Activated B cell treated with CpG ODN at 0.5 μM for 24 hours (primary cell): ENCODE data around the gene RABGEF1. TPM values are rescaled to one million over a fixed set of nuclear protein-coding genes. Genes with fewer than 3 reads are reported as not detected.
A peak's percentile ranks its signal among the peaks of the same experiment; 100 is the strongest.
"Not testable (repeated sequence)": the region's sequence is repeated elsewhere in the genome, so short reads cannot be mapped to it uniquely, and the experiment has no call there.

ENCODE experiments used
- ATAC-seq: fragments of 200-7000 bp; cut with Tn5 transposase; one replicate; pipeline ENCODE4 v1.10.0; 2021; ENCODE audit warnings: low read depth, mild to moderate bottlenecking, moderate library complexity
- CTCF ChIA-PET: fragments of 350-600 bp; sonication (Branson Sonifier 250); formaldehyde crosslinking; loops from one replicate; lab custom pipeline; 2021; ENCODE audit warnings: antibody characterized with exemption; lab: Charles Lee
- POLR2A ChIA-PET: fragments of 350-600 bp; sonication (Branson Sonifier 250); formaldehyde crosslinking; loops from one replicate; lab custom pipeline; 2021; ENCODE audit warnings: antibody characterized with exemption; lab: Charles Lee
- DNase-seq: peaks from one replicate; pipeline ENCODE4 v3.0.0; 2022
- H3K27ac Mint-ChIP-seq: one replicate; pipeline ENCODE4 v1.8.0; 2020; ENCODE audit warnings: mixed read lengths
- H3K27me3 Mint-ChIP-seq: one replicate; pipeline ENCODE4 v1.8.0; 2021; ENCODE audit warnings: mixed read lengths
- H3K36me3 Mint-ChIP-seq: one replicate; pipeline ENCODE4 v1.8.0; 2021; ENCODE audit warnings: low read depth, mixed read lengths
- H3K4me1 Mint-ChIP-seq: one replicate; pipeline ENCODE4 v1.8.0; 2021; ENCODE audit warnings: mixed read lengths
- H3K4me3 Mint-ChIP-seq: one replicate; pipeline ENCODE4 v1.8.0; 2020; ENCODE audit warnings: mild to moderate bottlenecking, mixed read lengths
- H3K9me3 Mint-ChIP-seq: one replicate; pipeline ENCODE4 v1.8.0; 2020; ENCODE audit warnings: mixed read lengths
- CTCF ChIP-seq: fragments of 200-600 bp; IDR thresholded peaks from one replicate; pipeline ENCODE4 v1.8.0; 2022; ENCODE audit warnings: antibody characterized with exemption, mild to moderate bottlenecking
- intact Hi-C: fragments of 100-400 bp; cut with micrococcal nuclease; formaldehyde crosslinking; loops from one replicate; pipeline ENCODE4 v1.15.1; 2024
- total RNA-seq: library from RNA; stranded (reverse); gene quantifications from 2 replicates; pipeline ENCODE4 v1.2.3, GENCODE V29; 2022

The RABGEF1 gene
- total RNA-seq, 1 donor from 2014 or later: 19.7 TPM

GRCh38 chr7:66839814-66840213, 99.3 kb downstream of the RABGEF1 start:
- peaks cover 11% of the 10 kb centered on the region for H3K4me1 Mint-ChIP-seq
- TF ChIP-seq CTCF: no peak
- H3K9me3 Mint-ChIP-seq: no peaks in the 10 kb centered on the region
- peaks cover 2% of the 10 kb centered on the region for H3K27me3 Mint-ChIP-seq
- H3K27ac Mint-ChIP-seq: no peak overlapping the region
- CTCF ChIA-PET: no interaction called here
- DNase-seq (no peak), ATAC-seq (no peak)
- POLR2A ChIA-PET: interaction anchor here (0.7 kb wide), 1 partner anchor 23 kb away, joined by 3 read pairs; no protein-coding TSS in a partner anchor
- H3K4me3 Mint-ChIP-seq: no peak overlapping the region
- intact Hi-C loops: loop anchor here (10.0 kb wide), 1 partner anchor 635 kb away; the partner anchor contains the start of gene TPST1
- peaks cover 2% of the 10 kb centered on the region for H3K36me3 Mint-ChIP-seq

GRCh38 chr7:66840316-66840715, 99.8 kb downstream of the RABGEF1 start:
- ChIA-PET CTCF (no interaction called here), POLR2A (no interaction called here)
- Mint-ChIP-seq H3K4me3 (no peak overlapping the region), H3K27ac (no peak overlapping the region), H3K9me3 (no peaks in the 10 kb centered on the region), H3K4me1 (peaks cover 16% of the 10 kb centered on the region), H3K36me3 (peaks cover 5% of the 10 kb centered on the region), H3K27me3 (peaks cover 2% of the 10 kb centered on the region)
- no peak for TF ChIP-seq CTCF
- no peak for DNase-seq
- intact Hi-C loops: loop anchor here (10.0 kb wide), 1 partner anchor 636 kb away; the partner anchor contains the start of gene TPST1
- no peak for ATAC-seq

GRCh38 chr7:66841898-66842297, 101.4 kb downstream of the RABGEF1 start:
- ChIA-PET POLR2A (no interaction called here), CTCF (no interaction called here)
- TF ChIP-seq CTCF: no peak
- H3K4me1 Mint-ChIP-seq: peaks cover 25% of the 10 kb centered on the region
- H3K27me3 Mint-ChIP-seq: peaks cover 2% of the 10 kb centered on the region
- ATAC-seq (no peak), DNase-seq (no peak)
- H3K27ac Mint-ChIP-seq: no peak overlapping the region
- intact Hi-C loops: loop anchor here (10.0 kb wide), 1 partner anchor 637 kb away; the partner anchor contains the start of gene TPST1
- no peak overlapping the region for H3K4me3 Mint-ChIP-seq
- H3K36me3 Mint-ChIP-seq: peaks cover 5% of the 10 kb centered on the region
- no peaks in the 10 kb centered on the region for H3K9me3 Mint-ChIP-seq

- not testable (repeated sequence) for DNase-seq
Measured at GRCh38 chr7:66843492-66843891, 103.0 kb downstream of the RABGEF1 start.

GRCh38 chr7:66844552-66845378, 104.2 kb downstream of the RABGEF1 start:
- ATAC-seq: peak; percentile 87
- peak; percentile 99 for DNase-seq
- Mint-ChIP-seq H3K36me3 (peaks cover 5% of the 10 kb centered on the region), H3K4me3 (peak overlapping the region; percentile 98), H3K27me3 (peaks cover 2% of the 10 kb centered on the region), H3K9me3 (no peaks in the 10 kb centered on the region), H3K4me1 (peaks cover 29% of the 10 kb centered on the region), H3K27ac (peak overlapping the region; percentile 99)
- POLR2A ChIA-PET: interaction anchor here (0.6 to 2.1 kb wide), 30 partner anchors 9 to 1838 kb away, joined by 3 to 32 read pairs (median 4); partner anchors contain the start of genes ASL, ERV3-1, KCTD7 and RABGEF1
- intact Hi-C loops: loop anchor here (1.0 to 10.0 kb wide), 9 partner anchors 77 to 862 kb away; partner anchors contain the start of genes GUSB, RABGEF1, TMEM248 and TPST1
- CTCF ChIA-PET: interaction anchor here (1.1 to 1.7 kb wide), 5 partner anchors 28 to 287 kb away, joined by 3 to 5 read pairs (median 3); partner anchors contain the start of gene SBDS
- TF ChIP-seq CTCF: no peak

More at GRCh38 chr7:66843492-66843891, 103.0 kb downstream of the RABGEF1 start:
- Mint-ChIP-seq H3K4me3 (peak overlapping the region; percentile 98), H3K4me1 (peaks cover 29% of the 10 kb centered on the region)
- H3K36me3 Mint-ChIP-seq, H3K9me3 Mint-ChIP-seq, H3K27me3 Mint-ChIP-seq, H3K27ac Mint-ChIP-seq, ATAC-seq: not testable (repeated sequence)
- CTCF ChIA-PET: interaction anchor here (1.5 kb wide), 1 partner anchor 107 kb away, joined by 3 read pairs; no protein-coding TSS in a partner anchor
- intact Hi-C loops: loop anchor here (10.0 kb wide), 1 partner anchor 639 kb away; the partner anchor contains the start of gene TPST1
- POLR2A ChIA-PET: interaction anchor here (1.9 kb wide), 1 partner anchor 78 kb away, joined by 32 read pairs; the partner anchor contains the start of gene TMEM248
